Upper lobe of right lung (tissue), 1 donor: Measurements from ENCODE around the gene TNFAIP8L3. TPM values are rescaled to one million over a fixed set of nuclear protein-coding genes. Genes with fewer than 3 reads are reported as not detected.

Source experiments
- ATAC-seq: fragments of 200-7000 bp; cut with Tn5 transposase; one replicate; pipeline ENCODE4 v1.9.1; 2020; ENCODE audit warnings: mild to moderate bottlenecking, moderate library complexity
- DNase-seq: peaks from one replicate; pipeline ENCODE4 v3.0.0-alpha.2; 2020
- H3K27ac ChIP-seq: fragments of 200-600 bp; one replicate; pipeline ENCODE4 v1.8.0; 2022
- H3K27me3 ChIP-seq: fragments of 200-600 bp; one replicate; pipeline ENCODE4 v1.8.0; 2022; ENCODE audit warnings: mild to moderate bottlenecking
- H3K36me3 ChIP-seq: fragments of 200-600 bp; one replicate; pipeline ENCODE4 v1.8.0; 2022
- H3K4me1 ChIP-seq: fragments of 200-600 bp; one replicate; pipeline ENCODE4 v1.8.0; 2022
- H3K4me3 ChIP-seq: fragments of 200-600 bp; one replicate; pipeline ENCODE4 v1.8.0; 2022; ENCODE audit warnings: mild to moderate bottlenecking
- H3K9me3 ChIP-seq: fragments of 200-600 bp; one replicate; pipeline ENCODE4 v1.8.0; 2022
- CTCF ChIP-seq: fragments of 200-600 bp; IDR thresholded peaks from one replicate; pipeline ENCODE4 v1.8.0; 2022; ENCODE audit warnings: antibody characterized with exemption
- intact Hi-C: fragments of 100-400 bp; cut with DNase I; formaldehyde crosslinking; loops from one replicate; pipeline ENCODE4 v1.11.0; 2022
- total RNA-seq: library from RNA; stranded (reverse); fragmentation: NEBNext Ultra II Directional; extraction: Animal tissue kit (Norgen Biotek cat#: 25700); gene quantifications from one replicate; pipeline ENCODE4 v1.2.1, GENCODE V29; 2021
- donor health status: DM: no; HTN: yes; CAD: no; lungs with severe emphysema.

The TNFAIP8L3 gene
- total RNA-seq, 1 donor from 2014 or later = 10.9 TPM

GRCh38 chr15:51110171-51110570, 15.5 kb upstream of the TNFAIP8L3 start:
- H3K9me3 ChIP-seq = no peaks in the 10 kb centered on the region
- no peak for ATAC-seq
- H3K4me3 ChIP-seq = no peak overlapping the region
- no peak for DNase-seq
- H3K4me1 ChIP-seq = peaks cover 3% of the 10 kb centered on the region
- no peak for TF ChIP-seq CTCF
- H3K27me3 ChIP-seq = no peaks in the 10 kb centered on the region
- no peak overlapping the region for H3K27ac ChIP-seq
- intact Hi-C loops = no loop called here
- H3K36me3 ChIP-seq = no peaks in the 10 kb centered on the region

GRCh38 chr15:51108933-51109550, 14.3 kb upstream of the TNFAIP8L3 start:
- ATAC-seq (peak; percentile 58), DNase-seq (no peak)
- Histone ChIP-seq H3K36me3 (no peaks in the 10 kb centered on the region), H3K9me3 (no peaks in the 10 kb centered on the region), H3K4me3 (no peak overlapping the region), H3K27me3 (no peaks in the 10 kb centered on the region), H3K27ac (peak overlapping the region; percentile 40), H3K4me1 (peaks cover 3% of the 10 kb centered on the region)
- intact Hi-C loops = no loop called here
- no peak for TF ChIP-seq CTCF

GRCh38 chr15:51107612-51108011, 12.9 kb upstream of the TNFAIP8L3 start:
- H3K36me3 ChIP-seq = no peaks in the 10 kb centered on the region
- H3K4me1 ChIP-seq = peaks cover 3% of the 10 kb centered on the region
- no peak overlapping the region for H3K4me3 ChIP-seq
- ATAC-seq (no peak), DNase-seq (no peak)
- peak overlapping the region; percentile 24 for H3K27ac ChIP-seq
- no peak for TF ChIP-seq CTCF
- no peaks in the 10 kb centered on the region for H3K9me3 ChIP-seq
- intact Hi-C loops = no loop called here
- no peaks in the 10 kb centered on the region for H3K27me3 ChIP-seq

- Histone ChIP-seq H3K4me1 (peaks cover 3% of the 10 kb centered on the region), H3K27ac (no peak overlapping the region), H3K36me3 (no peaks in the 10 kb centered on the region), H3K4me3 (no peak overlapping the region), H3K27me3 (no peaks in the 10 kb centered on the region), H3K9me3 (no peaks in the 10 kb centered on the region)
- ATAC-seq (no peak), DNase-seq (no peak)
- intact Hi-C loops = no loop called here
- no peak for TF ChIP-seq CTCF
Measured at GRCh38 chr15:51106481-51106880, 11.8 kb upstream of the TNFAIP8L3 start.

- DNase-seq = no peak
- H3K27ac ChIP-seq = no peak overlapping the region
- H3K4me1 ChIP-seq = peaks cover 3% of the 10 kb centered on the region
- no peaks in the 10 kb centered on the region for H3K9me3 ChIP-seq
- no peaks in the 10 kb centered on the region for H3K27me3 ChIP-seq
- no peak for TF ChIP-seq CTCF
- intact Hi-C loops = no loop called here
- H3K36me3 ChIP-seq = no peaks in the 10 kb centered on the region
- H3K4me3 ChIP-seq = no peak overlapping the region
- no peak for ATAC-seq
Measured at GRCh38 chr15:51105430-51106016, 10.8 kb upstream of the TNFAIP8L3 start.
